Aorta (tissue), 5 donors: Measurements from ENCODE around the gene ARHGAP28. TPM values are rescaled to one million over a fixed set of nuclear protein-coding genes. Genes with fewer than 3 reads are reported as not detected.

Experiments used
- ATAC-seq: fragments of 200-7000 bp; cut with Tn5 transposase; one replicate; pipeline ENCODE4 v1.9.1; 2022; ENCODE audit warnings: moderate library complexity; ENCODE audit not compliant: low FRiP score
- DNase-seq, 2 donors: peaks; one replicate each; pipeline ENCODE4 v3.0.0-alpha.2; 2020
- H3K27ac ChIP-seq, 2 donors: one replicate each; pipeline ENCODE4 v1.5.1; 2013; ENCODE audit warnings: low read length in 2 of 2, mild to moderate bottlenecking in 2 of 2, moderate library complexity in 2 of 2, control low read depth in 1 of 2, inconsistent platforms in 1 of 2, low read depth in 1 of 2
- H3K27me3 ChIP-seq, 2 donors: one replicate each; pipeline ENCODE4 v1.6.1; 2013; ENCODE audit warnings: control low read depth in 1 of 2, low read length in 1 of 2, mild to moderate bottlenecking in 1 of 2, moderate library complexity in 1 of 2; ENCODE audit not compliant: insufficient read depth in 2 of 2, control insufficient read depth in 1 of 2
- H3K36me3 ChIP-seq, 2 donors: one replicate each; pipeline ENCODE4 v1.6.1; 2013; ENCODE audit warnings: control low read depth in 1 of 2, low read length in 1 of 2, mild to moderate bottlenecking in 1 of 2; ENCODE audit not compliant: insufficient read depth in 2 of 2, control insufficient read depth in 1 of 2
- H3K4me1 ChIP-seq, 2 donors: one replicate each; pipeline ENCODE4 v1.6.1; 2013; ENCODE audit warnings: low read length in 2 of 2, control low read depth in 1 of 2, mild to moderate bottlenecking in 1 of 2, moderate library complexity in 1 of 2; ENCODE audit not compliant: insufficient read depth in 2 of 2, control insufficient read depth in 1 of 2
- H3K4me3 ChIP-seq, 2 donors: one replicate each; pipeline ENCODE4 v1.5.1; 2013; ENCODE audit warnings: low read length in 2 of 2, control low read depth in 1 of 2, mild to moderate bottlenecking in 1 of 2
- H3K9me3 ChIP-seq: one replicate; pipeline ENCODE4 v1.6.1; 2013; ENCODE audit warnings: mild to moderate bottlenecking, low read length; ENCODE audit not compliant: control insufficient read depth
- WGBS, 2 donors: extraction: QIAGEN DNeasy Blood & Tissue Kit; methylation state at CpG; one replicate each; pipeline ENCODE4 v1.1.7; 2013; 5-methylcytosine and 5-hydroxymethylcytosine counted together
- intact Hi-C, 2 donors: fragments of 100-400 bp; cut with DNase I; formaldehyde crosslinking; loops; one replicate each; pipeline versions ENCODE4 v1.14.2 to v1.15.0; 2022
- polyA plus RNA-seq, 2 donors: library from polyadenylated mRNA; stranded (reverse); fragments of 200-250 nt; gene quantifications; one replicate each; pipeline ENCODE4 v1.2.3, GENCODE V29; 2013
- total RNA-seq, 2 donors: library from RNA; stranded (reverse); fragmentation: NEBNext Ultra II Directional; extraction: Animal tissue kit (Norgen Biotek cat#: 25700); gene quantifications; one replicate each; pipeline ENCODE4 v1.2.1, GENCODE V29; 2021
- donor health status: healthy with polysubstance abuse.
- donor health status: Bipolar disorder and iron deficiency.
- donor health status: DM: no; HTN: no; CAD: no.
- donor health status: DM: no; HTN: no; CAD: no.
- donor health status: DM: yes; HTN: yes; CAD: no.

The ARHGAP28 gene
- total and polyA plus RNA-seq, 4 donors = 0.05 to 8.6 (median 3.0) TPM

DNA sequence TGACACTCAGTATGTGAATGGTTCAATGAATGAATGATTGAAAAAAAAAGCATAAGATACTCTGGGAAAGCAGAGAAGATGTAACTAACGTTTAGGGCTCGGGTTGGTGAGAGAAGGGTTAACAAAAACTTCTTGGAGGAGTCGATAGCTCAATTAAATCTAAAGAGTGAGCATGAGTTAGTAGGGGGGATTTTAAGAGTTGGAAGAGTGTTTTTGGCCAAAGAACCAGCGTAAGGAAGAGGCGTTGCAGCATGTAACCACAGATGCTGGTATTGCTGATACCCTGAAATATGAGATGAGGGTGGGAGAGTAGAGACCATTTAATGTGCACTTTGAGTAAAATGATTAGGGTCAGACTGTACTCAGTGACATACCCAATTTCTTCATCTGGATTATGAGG lies 14.5 kb downstream of the ARHGAP28 start:
- Histone ChIP-seq H3K27ac (no peak overlapping the region), H3K4me3 (no peak overlapping the region), H3K9me3 (no peaks in the 10 kb centered on the region), H3K4me1 (no peaks in the 10 kb centered on the region), H3K36me3 (no peaks in the 10 kb centered on the region), H3K27me3 (no peaks in the 10 kb centered on the region)
- intact Hi-C loops = no loop called here
- no peak for ATAC-seq
- WGBS, 2 donors = 78 to 81% methylated on average over 5 of the region's 5 CpGs
- DNase-seq = no peak

DNA sequence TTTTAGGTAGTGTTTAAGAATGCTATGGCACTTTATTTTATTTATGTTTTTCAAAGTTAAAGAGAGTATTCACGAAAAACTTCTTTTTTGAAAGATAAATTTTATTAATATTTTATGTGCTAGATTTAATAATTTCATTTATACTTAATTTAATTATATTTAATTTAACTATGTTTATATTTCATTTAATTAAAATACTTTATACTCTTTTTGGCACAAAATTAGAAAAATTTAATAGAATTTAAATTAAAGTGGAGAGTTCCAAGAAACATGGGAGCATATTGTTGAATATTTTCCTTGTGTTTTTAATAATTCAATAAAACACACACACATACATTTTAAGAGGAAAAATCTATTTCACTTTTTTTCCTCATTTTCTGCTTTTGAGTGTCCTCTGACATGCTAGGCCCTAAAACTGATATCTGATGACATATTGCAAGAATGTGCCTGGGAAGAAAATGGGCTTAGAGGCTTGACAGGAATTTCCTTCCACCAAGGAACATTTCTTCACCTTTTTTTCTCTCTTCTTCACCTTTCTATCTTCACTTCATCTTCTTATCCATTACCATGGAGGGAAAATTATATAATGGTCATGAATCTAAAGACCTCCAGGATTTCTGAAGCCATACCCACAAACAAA lies 15.4 kb downstream of the ARHGAP28 start:
- Histone ChIP-seq H3K36me3 (no peaks in the 10 kb centered on the region), H3K4me3 (no peak overlapping the region), H3K27me3 (no peaks in the 10 kb centered on the region), H3K4me1 (no peaks in the 10 kb centered on the region), H3K27ac (no peak overlapping the region), H3K9me3 (no peaks in the 10 kb centered on the region)
- ATAC-seq (no peak), DNase-seq (no peak)
- WGBS, 2 donors = 91 to 95% methylated on average over 1 of the region's 1 CpG
- intact Hi-C loops = no loop called here

DNA sequence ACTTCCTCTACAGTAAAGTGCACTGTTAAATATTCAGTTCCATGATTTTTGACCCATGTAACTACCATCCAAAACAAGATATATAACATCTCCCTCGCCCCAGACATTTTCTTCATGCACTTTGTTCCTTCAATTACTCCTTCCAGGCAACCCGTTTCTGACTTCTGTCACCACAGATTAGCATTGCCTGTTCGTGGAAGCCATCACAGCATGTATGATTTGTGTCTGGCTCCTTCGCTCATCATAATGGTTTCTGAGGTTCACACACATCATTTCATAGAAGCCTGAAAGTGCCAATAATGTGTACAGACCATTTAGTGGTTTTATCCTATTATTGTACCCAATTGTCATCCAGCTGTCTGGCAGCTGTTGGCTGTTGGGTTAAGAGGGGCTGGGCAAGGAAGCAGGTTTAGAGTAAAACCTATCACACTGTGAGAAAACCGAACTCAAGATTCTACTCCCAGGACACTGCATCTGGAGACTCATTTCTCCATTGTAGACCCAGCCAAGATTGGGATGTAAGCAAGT lies 16.1 kb downstream of the ARHGAP28 start:
- WGBS, 2 donors = 87 to 88% methylated on average over 5 of the region's 5 CpGs
- Histone ChIP-seq H3K27me3 (no peaks in the 10 kb centered on the region), H3K4me3 (no peak overlapping the region), H3K9me3 (peaks cover 1% of the 10 kb centered on the region), H3K27ac (no peak overlapping the region), H3K4me1 (no peaks in the 10 kb centered on the region), H3K36me3 (no peaks in the 10 kb centered on the region)
- intact Hi-C loops = no loop called here
- ATAC-seq (no peak), DNase-seq (no peak)

DNA sequence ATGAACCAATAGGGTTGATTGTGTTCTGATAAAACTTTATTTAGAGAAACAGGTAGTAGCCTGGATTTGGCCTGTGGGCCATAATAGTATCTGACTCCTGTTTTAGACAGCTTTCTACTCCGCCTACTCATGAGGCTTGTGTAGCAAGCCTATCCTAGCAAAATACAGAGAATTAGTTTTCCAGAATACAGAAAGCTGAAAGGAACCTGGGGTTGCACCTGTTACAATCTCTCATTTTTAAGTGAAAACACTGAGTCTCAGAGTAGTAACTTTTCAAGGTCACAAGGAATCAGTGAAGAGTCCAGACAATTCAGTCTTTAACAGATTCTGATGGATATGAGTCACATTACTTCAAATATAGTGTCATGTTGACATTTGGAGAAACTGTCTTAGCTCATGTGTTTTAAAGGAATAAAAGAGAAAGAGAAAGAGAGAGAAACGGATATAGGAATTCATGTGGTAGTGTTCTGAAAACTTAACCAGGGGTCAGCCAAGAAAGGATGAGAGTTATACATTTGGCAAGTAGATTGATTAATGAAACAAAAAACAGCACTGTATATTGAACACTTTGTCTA lies 17.0 kb downstream of the ARHGAP28 start:
- WGBS, 2 donors = 83 to 88% methylated on average over 2 of the region's 2 CpGs
- H3K36me3 ChIP-seq = no peaks in the 10 kb centered on the region
- intact Hi-C loops = no loop called here
- ATAC-seq = no peak
- H3K27ac ChIP-seq = no peak overlapping the region
- DNase-seq = no peak
- no peaks in the 10 kb centered on the region for H3K4me1 ChIP-seq
- H3K27me3 ChIP-seq = no peaks in the 10 kb centered on the region
- peaks cover 1% of the 10 kb centered on the region for H3K9me3 ChIP-seq
- H3K4me3 ChIP-seq = no peak overlapping the region

DNA sequence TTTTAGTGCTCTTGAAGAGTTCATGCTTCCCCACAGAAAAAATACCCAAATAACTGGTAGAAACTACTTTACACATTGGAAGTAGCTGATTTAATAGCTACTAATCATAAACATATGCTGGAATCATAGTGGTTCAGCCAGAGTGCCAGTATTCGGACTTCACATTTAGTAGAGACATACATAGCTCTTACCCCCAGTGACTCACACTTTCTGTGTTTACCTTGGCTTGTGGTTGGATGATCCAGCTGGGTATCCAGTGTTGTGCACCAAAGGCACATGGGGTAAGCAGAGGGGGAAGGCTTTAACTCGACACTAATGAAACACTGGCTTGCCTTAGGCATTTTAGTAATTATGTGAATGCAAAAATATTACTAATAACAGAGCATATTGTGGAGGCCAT lies 18.1 kb downstream of the ARHGAP28 start:
- ATAC-seq = no peak
- intact Hi-C loops = no loop called here
- 30 to 38% methylated on average over 2 of the region's 2 CpGs for WGBS, 2 donors

DNA sequence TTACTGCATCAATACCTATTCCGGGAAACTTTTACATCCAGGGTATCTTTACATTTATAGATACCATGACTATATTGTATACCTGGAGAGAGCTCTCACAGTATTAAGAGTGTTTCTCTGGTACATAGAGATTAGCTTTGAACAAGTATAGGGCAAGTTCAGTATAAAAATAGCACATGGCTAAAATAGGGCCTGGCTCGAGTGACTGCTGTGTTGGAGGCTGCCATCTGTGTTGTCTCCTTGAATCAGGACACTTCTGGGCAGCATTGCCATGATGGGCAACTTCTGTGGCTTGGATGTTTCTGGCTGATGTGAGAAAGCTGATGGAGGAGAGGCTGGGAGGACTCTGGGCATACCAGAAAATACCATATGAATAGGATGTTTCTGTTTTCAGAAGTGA lies 18.7 kb downstream of the ARHGAP28 start:
- Histone ChIP-seq H3K9me3 (peaks cover 1% of the 10 kb centered on the region), H3K36me3 (no peaks in the 10 kb centered on the region), H3K27me3 (no peaks in the 10 kb centered on the region), H3K4me1 (no peaks in the 10 kb centered on the region), H3K4me3 (no peak overlapping the region), H3K27ac (no peak overlapping the region)
- 61 to 63% methylated on average over 2 of the region's 2 CpGs for WGBS, 2 donors
- DNase-seq (no peak), ATAC-seq (no peak)
- intact Hi-C loops = no loop called here

More for the DNA sequence above, 18.1 kb downstream of the ARHGAP28 start:
- Histone ChIP-seq H3K9me3 (peaks cover 1% of the 10 kb centered on the region), H3K4me1 (no peaks in the 10 kb centered on the region), H3K27ac (no peak overlapping the region), H3K36me3 (no peaks in the 10 kb centered on the region), H3K27me3 (no peaks in the 10 kb centered on the region), H3K4me3 (no peak overlapping the region)
- DNase-seq = no peak

DNA sequence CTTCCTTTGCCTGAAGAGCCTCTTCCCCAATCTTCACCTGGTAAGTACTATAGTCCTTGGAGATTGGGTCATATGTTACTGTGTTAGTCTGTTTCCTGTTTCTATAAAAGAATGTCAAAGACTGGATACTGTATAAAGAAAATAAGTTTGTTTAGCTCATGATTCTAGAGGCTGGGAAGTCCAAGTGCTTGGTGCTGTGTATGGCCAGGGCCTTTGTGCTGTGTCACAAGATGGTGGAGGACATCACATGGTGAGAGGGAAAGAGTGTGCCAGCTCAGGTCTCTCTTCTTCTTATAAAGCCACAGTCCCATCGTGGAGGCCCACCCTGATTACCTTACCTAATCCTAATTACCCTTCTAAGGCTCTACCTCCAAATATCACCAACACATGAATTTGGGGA lies 20.9 kb downstream of the ARHGAP28 start:
- no peak for DNase-seq
- WGBS, 2 donors = 96 to 100% methylated on average over 1 of the region's 1 CpG
- Histone ChIP-seq H3K4me1 (no peaks in the 10 kb centered on the region), H3K36me3 (no peaks in the 10 kb centered on the region), H3K27ac (no peak overlapping the region), H3K4me3 (no peak overlapping the region), H3K27me3 (no peaks in the 10 kb centered on the region), H3K9me3 (peaks cover 1% of the 10 kb centered on the region)
- intact Hi-C loops = no loop called here
- no peak for ATAC-seq

DNA sequence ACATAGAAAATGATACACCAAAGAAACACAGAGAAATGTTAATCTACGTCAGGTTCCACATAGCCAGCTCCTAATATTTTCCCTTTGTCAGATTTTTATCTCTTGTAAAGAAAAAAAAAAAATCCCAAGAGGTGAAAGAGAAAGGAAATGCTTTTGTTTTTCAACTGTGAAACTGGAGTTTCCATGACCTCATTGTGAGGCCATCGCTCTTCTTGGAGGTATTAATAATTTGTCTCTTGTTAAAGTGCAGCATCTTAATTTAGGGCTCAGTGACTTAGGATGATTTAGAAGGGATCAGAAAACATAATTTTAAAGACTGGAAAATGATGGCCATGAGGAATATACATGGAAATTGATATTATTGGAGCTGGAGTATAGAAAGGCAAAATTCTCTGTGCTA lies 21.7 kb downstream of the ARHGAP28 start:
- ATAC-seq = no peak
- Histone ChIP-seq H3K9me3 (peaks cover 1% of the 10 kb centered on the region), H3K36me3 (no peaks in the 10 kb centered on the region), H3K4me1 (no peaks in the 10 kb centered on the region), H3K27ac (no peak overlapping the region), H3K4me3 (no peak overlapping the region), H3K27me3 (no peaks in the 10 kb centered on the region)
- WGBS, 2 donors = 56% methylated on average over 2 of the region's 2 CpGs
- intact Hi-C loops = no loop called here
- no peak for DNase-seq

DNA sequence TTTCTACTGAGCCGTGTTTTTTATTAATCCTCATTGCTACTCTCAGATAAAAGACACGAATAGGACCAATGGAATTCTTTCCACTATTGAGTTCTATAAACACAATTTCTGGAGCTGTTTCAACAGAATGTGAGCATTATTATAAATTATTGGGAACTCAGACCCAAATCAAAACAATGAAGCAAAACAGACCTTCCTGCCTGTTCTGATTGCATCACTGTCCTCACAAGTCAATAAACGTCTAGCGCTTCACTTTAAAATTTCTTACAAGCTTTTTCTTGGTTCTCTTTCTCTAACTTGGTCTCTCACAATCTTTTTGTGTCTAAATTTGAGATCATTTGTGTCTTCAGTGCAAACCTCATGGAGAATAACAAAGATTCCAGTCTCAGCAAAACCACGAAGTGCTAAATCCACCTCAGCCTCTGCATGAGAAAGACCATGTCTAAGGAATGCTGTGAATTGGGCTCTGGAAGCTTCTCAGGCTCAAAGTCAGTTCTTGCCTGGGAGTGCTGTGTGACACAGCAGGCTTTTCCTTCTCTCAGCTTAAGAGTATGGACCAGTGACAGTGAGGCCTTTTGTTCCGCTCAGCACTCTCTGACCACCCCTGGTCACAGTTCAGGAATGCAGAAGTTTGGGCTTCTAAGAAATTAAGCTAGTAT lies 22.8 kb downstream of the ARHGAP28 start:
- Histone ChIP-seq H3K4me1 (no peaks in the 10 kb centered on the region), H3K4me3 (no peak overlapping the region), H3K27me3 (no peaks in the 10 kb centered on the region), H3K36me3 (no peaks in the 10 kb centered on the region), H3K9me3 (peaks cover 3% of the 10 kb centered on the region), H3K27ac (peak overlapping the region in 1 of 2 donors; percentile 19)
- intact Hi-C loops = no loop called here
- DNase-seq (no peak), ATAC-seq (no peak)
- 15 to 28% methylated on average over 6 of the region's 6 CpGs for WGBS, 2 donors
